ENCODE data around the gene FRMD3. TPM values are rescaled to one million over a fixed set of nuclear protein-coding genes. Genes with fewer than 3 reads are reported as not detected.

The FRMD3 gene
- total and polyA plus RNA-seq, 8 donors, result 1.0 to 3.7 (median 2.3) TPM

DNA sequence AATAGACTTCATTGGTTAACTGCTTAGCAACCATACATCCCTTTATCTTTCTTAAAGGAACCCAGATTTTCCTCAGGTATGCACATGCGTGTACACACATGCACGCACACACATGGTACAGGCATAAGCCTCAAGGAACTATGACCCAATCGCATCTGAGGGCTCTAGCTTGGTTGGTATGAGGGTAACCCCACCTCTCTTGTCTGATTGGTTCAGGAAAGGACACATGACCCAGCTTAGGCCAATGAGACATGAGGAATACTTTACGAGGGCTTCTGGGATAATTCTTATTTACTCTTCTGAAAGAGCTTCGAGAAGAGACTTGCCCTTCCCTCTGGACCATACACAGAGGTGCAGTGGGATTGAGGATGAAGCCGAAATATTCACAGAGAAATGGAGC, 141.9 kb downstream of the FRMD3 start:
- TF ChIP-seq, protein P1, sequence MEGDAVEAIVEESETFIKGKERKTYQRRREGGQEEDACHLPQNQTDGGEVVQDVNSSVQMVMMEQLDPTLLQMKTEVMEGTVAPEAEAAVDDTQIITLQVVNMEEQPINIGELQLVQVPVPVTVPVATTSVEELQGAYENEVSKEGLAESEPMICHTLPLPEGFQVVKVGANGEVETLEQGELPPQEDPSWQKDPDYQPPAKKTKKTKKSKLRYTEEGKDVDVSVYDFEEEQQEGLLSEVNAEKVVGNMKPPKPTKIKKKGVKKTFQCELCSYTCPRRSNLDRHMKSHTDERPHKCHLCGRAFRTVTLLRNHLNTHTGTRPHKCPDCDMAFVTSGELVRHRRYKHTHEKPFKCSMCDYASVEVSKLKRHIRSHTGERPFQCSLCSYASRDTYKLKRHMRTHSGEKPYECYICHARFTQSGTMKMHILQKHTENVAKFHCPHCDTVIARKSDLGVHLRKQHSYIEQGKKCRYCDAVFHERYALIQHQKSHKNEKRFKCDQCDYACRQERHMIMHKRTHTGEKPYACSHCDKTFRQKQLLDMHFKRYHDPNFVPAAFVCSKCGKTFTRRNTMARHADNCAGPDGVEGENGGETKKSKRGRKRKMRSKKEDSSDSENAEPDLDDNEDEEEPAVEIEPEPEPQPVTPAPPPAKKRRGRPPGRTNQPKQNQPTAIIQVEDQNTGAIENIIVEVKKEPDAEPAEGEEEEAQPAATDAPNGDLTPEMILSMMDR (IDR thresholded peaks at IDR 0.05), result no peak
- no peak for ATAC-seq
- no peak overlapping the region for H3K27ac ChIP-seq
- no peaks in the 10 kb centered on the region for H3K9me3 ChIP-seq
- intact Hi-C loops (cut with DNase I), result no loop called here
- H3K4me3 ChIP-seq, result no peak overlapping the region
- H3K27me3 ChIP-seq, result no peaks in the 10 kb centered on the region
- H3K36me3 ChIP-seq, result no peaks in the 10 kb centered on the region
- no peak for DNase-seq
- H3K4me1 ChIP-seq, result no peaks in the 10 kb centered on the region

DNA sequence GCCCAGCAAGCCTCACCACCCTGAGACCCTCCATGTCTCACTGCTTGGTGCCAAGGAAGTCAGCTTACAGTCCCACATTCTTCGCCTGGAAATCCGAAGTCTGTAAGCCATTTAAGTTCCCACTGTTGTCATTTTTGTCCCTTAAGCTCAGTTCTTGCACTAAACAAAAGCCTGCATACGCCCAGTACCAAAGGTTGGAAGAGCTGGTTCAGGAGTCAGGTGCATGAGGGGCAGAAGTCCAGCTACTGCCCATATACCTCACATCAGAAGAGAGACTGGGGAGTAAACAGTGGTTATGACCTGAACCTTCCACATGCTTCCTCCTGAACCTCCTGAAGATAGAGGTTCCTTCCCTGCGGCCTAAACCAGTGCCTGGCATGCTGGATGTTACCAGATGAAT, 146.0 kb downstream of the FRMD3 start:
- Histone ChIP-seq H3K4me1 (no peaks in the 10 kb centered on the region), H3K36me3 (no peaks in the 10 kb centered on the region), H3K27me3 (no peaks in the 10 kb centered on the region), H3K9me3 (no peaks in the 10 kb centered on the region), H3K4me3 (no peak overlapping the region), H3K27ac (no peak overlapping the region)
- ATAC-seq (no peak), DNase-seq (no peak)
- TF ChIP-seq, protein P1 (IDR thresholded peaks at IDR 0.05), result no peak
- intact Hi-C loops (cut with DNase I), result no loop called here

GRCh38 chr9:83388346-83388745, 149.9 kb downstream of the FRMD3 start:
- H3K4me1 ChIP-seq, result no peaks in the 10 kb centered on the region
- H3K36me3 ChIP-seq, result no peaks in the 10 kb centered on the region
- TF ChIP-seq, protein P1 (IDR thresholded peaks at IDR 0.05), result no peak
- no peak overlapping the region for H3K27ac ChIP-seq
- intact Hi-C loops (cut with DNase I), result no loop called here
- peaks cover 0 to 3% of the 10 kb centered on the region in 2 donors for H3K9me3 ChIP-seq
- H3K4me3 ChIP-seq, result no peak overlapping the region
- no peak for ATAC-seq
- H3K27me3 ChIP-seq, result no peaks in the 10 kb centered on the region
- no peak for DNase-seq

DNA sequence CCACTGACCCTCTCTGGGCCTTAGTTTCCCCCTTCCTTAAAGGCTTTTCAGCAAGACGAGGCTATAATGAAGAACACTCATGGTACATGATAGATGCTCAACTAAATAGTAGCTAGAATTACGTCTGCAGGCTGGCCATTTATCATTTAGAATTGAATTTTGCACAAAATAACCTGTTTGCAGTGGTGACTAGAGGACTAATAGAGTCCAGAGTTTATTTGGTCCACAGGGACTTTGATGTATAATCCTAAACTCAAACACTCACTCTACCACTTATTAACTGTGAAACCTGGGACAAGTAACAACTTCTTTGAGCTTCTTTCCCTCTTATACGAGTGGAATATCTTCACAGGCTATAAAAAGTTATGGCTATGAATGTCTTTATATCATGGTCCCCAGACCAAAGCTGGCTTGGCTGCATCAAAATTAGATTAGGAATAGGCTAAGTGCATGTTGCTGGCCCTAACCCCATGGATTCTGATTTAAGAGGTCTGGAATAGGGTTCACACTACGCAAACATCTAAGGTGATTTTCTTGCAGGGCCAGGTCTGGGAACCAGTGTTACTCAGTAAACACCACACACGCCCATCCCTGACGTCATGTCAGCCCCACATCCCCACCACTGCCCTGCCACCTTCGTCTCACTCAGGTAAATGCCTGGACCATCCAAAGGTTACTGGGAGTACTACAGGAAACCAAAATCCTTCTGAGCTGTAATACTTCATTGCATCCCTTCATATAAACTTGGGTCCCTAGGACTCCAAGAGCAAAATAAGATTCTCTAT, 150.6 kb downstream of the FRMD3 start:
- ATAC-seq (no peak), DNase-seq (no peak)
- Histone ChIP-seq H3K27me3 (no peaks in the 10 kb centered on the region), H3K36me3 (no peaks in the 10 kb centered on the region), H3K27ac (no peak overlapping the region), H3K4me1 (no peaks in the 10 kb centered on the region), H3K9me3 (peaks cover 0 to 9% of the 10 kb centered on the region in 2 donors), H3K4me3 (no peak overlapping the region)
- intact Hi-C loops (cut with DNase I), result no loop called here
- TF ChIP-seq, protein P1 (IDR thresholded peaks at IDR 0.05), result no peak

DNA sequence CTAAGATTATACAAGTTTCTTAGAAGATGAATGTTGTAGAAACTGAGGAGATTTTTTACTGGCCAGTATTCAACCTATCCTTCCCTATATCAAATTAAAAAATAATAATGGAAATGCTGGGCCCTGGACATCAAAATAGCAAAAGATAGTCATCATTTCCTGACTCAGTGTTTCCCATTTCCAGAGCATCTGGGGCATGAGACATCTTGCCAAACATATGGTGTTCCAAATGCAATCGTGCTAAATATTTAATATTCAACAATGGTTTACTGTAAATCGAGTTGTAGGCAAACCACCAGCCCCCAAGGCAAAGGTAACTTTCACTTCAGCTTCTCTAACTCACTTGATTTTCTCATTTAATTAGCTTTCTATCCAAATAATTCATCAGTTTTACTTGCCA, 152.9 kb downstream of the FRMD3 start:
- no peak for ATAC-seq
- Histone ChIP-seq H3K36me3 (no peaks in the 10 kb centered on the region), H3K9me3 (peaks cover 0 to 9% of the 10 kb centered on the region in 2 donors), H3K27me3 (no peaks in the 10 kb centered on the region), H3K27ac (no peak overlapping the region), H3K4me3 (no peak overlapping the region), H3K4me1 (no peaks in the 10 kb centered on the region)
- no peak for DNase-seq
- TF ChIP-seq, protein P1 (IDR thresholded peaks at IDR 0.05), result no peak
- intact Hi-C loops (cut with DNase I), result no loop called here

Measured in left lung (tissue), 10 donors.